ENCODE measurements around the gene PRRC2B.

- no peak for TF ChIP-seq EP300 (IDR thresholded peaks at IDR 0.05)
- no peak for TF ChIP-seq CTCF (IDR thresholded peaks at IDR 0.05)
These were observed 127.3 kb downstream of the PRRC2B start for GRCh38 chr9:131521203-131521602.
